Measurements from ENCODE around the gene EEF1AKMT3.

EEF1AKMT3 gene

DNA sequence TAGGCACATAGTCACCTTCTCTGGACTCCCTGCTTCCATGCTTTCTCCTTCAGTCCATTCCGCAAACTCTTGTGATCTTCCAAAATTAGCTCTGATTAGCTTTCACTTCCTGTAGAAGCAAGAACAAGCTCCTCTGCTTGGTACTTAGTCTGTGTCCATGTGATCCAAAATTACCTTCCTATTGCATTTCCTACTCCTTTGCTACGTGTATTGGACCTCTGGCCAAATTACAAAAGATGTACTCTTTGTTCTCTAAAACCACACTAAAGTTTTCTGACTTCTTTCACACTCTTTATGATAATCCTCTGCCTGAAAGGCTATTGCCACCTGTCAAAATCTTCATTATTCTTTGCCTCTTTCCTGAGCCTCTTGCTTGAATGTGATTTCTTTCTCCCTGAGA, 9.4 kb downstream of the EEF1AKMT3 start:
- Histone ChIP-seq H3K9ac (ENCODE audit: low read depth, low read length) (no peak overlapping the region), H3K4me1 (ENCODE audit: insufficient read depth, low read length) (no peaks in the 10 kb centered on the region), H3K4me3 (ENCODE audit: low read length) (no peak overlapping the region), H3K27ac (ENCODE audit: low read depth, low read length) (no peak overlapping the region), H3K36me3 (ENCODE audit: insufficient read depth, low read length) (peaks cover 27% of the 10 kb centered on the region), H3K9me3 (ENCODE audit: insufficient read depth, low read depth, low read length) (no peaks in the 10 kb centered on the region), H3K27me3 (ENCODE audit: insufficient read depth, low read length) (no peaks in the 10 kb centered on the region)
- WGBS: 74% methylated on average over 2 of the region's 2 CpGs

DNA sequence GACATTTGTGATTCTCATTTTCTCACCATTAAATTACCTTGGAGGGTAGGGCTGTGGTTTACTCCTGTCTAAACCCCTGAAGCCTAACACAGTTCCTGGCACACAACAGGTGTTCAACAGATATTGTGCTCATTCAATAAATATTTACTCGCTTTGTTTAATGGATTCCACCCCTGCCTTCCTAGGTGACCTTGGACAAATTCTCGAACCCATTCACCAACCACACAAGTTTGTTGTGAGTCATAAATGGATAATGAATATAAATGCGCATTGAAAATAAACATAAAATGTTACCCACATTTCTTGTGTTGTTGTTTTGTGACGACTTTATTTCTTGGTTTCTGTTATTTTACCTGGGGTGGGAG, 9.8 kb downstream of the EEF1AKMT3 start:
- WGBS: 18% methylated on average over 2 of the region's 4 CpGs
- Histone ChIP-seq H3K4me3 (ENCODE audit: low read length) (peak overlapping the region; percentile 99), H3K27ac (ENCODE audit: low read depth, low read length) (no peak overlapping the region), H3K27me3 (ENCODE audit: insufficient read depth, low read length) (no peaks in the 10 kb centered on the region), H3K9me3 (ENCODE audit: insufficient read depth, low read depth, low read length) (no peaks in the 10 kb centered on the region), H3K4me1 (ENCODE audit: insufficient read depth, low read length) (no peaks in the 10 kb centered on the region), H3K9ac (ENCODE audit: low read depth, low read length) (no peak overlapping the region), H3K36me3 (ENCODE audit: insufficient read depth, low read length) (peaks cover 31% of the 10 kb centered on the region)

GRCh38 chr12:57782608-57783465, 10.4 kb downstream of the EEF1AKMT3 start, which contains the start of gene TSFM:
TSFM (plus strand) TSS chr12:57782787; CDS start chr12:57782802, 15 bp downstream.
- 3% methylated on average over 45 of the region's 45 CpGs for WGBS
- Histone ChIP-seq H3K27ac (ENCODE audit: low read depth, low read length) (peak within 1 kb of the TSS; percentile 32; the same call in 1 of the 2 replicates), H3K9me3 (ENCODE audit: insufficient read depth, low read depth, low read length) (no peaks in the 10 kb centered on the region), H3K9ac (ENCODE audit: low read depth, low read length) (peak within 1 kb of the TSS; percentile 94), H3K4me3 (ENCODE audit: low read length) (peak within 1 kb of the TSS; percentile 99), H3K27me3 (ENCODE audit: insufficient read depth, low read length) (no peaks in the 10 kb centered on the region), H3K4me1 (ENCODE audit: insufficient read depth, low read length) (no peaks in the 10 kb centered on the region), H3K36me3 (ENCODE audit: insufficient read depth, low read length) (peaks cover 37% of the 10 kb centered on the region)

DNA sequence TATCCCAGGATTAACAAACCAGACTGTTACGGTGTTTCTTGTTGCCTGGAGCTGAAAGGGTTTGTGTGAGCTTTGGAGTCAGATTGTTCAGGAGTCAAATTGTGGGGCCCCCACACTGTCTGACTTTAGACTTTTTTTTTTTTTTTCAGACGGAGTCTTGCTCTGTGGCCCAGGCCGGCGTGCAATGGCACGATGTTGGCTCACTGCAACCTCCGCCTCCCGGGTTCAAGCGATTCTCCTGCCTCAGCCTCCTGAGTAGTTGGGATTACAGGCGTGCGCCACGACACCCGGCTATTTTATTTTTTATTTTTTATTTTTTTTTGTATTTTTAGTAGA, 11.0 kb downstream of the EEF1AKMT3 start:
- peak overlapping the region; percentile 94 for H3K9ac ChIP-seq (ENCODE audit: low read depth, low read length)
- peak overlapping the region; percentile 99 for H3K4me3 ChIP-seq (ENCODE audit: low read length)
- H3K9me3 ChIP-seq (ENCODE audit: insufficient read depth, low read depth, low read length): no peaks in the 10 kb centered on the region
- 92% methylated on average over 8 of the region's 12 CpGs for WGBS
- peaks cover 41% of the 10 kb centered on the region for H3K36me3 ChIP-seq (ENCODE audit: insufficient read depth, low read length)
- no peaks in the 10 kb centered on the region for H3K27me3 ChIP-seq (ENCODE audit: insufficient read depth, low read length)
- no peak overlapping the region for H3K27ac ChIP-seq (ENCODE audit: low read depth, low read length)
- H3K4me1 ChIP-seq (ENCODE audit: insufficient read depth, low read length): no peaks in the 10 kb centered on the region

DNA sequence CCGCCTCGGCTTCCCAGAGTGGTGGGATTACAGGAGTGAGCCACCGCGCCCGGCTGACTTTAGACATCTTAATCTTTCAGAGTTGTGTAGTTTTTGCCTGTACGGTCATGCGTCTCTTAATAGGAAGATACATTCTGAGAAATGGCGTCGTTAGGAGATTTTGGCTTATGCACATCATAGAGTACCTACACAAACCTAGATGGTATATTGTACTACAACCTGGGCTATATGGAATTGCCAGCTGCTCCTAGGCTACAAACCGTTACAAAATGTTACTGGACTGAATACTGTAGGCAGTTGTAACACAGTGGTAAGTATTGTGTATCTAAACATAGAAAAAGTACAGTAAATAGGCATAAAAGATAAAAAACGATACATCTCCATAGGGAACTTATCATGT, 11.4 kb downstream of the EEF1AKMT3 start:
- no peaks in the 10 kb centered on the region for H3K4me1 ChIP-seq (ENCODE audit: insufficient read depth, low read length)
- H3K27me3 ChIP-seq (ENCODE audit: insufficient read depth, low read length): no peaks in the 10 kb centered on the region
- 97% methylated on average over 11 of the region's 11 CpGs for WGBS
- H3K27ac ChIP-seq (ENCODE audit: low read depth, low read length): no peak overlapping the region
- peaks cover 45% of the 10 kb centered on the region for H3K36me3 ChIP-seq (ENCODE audit: insufficient read depth, low read length)
- 0 out of 2 replicates have a peak overlapping the region, but pooled peaks have one; percentile 21 for H3K4me3 ChIP-seq (ENCODE audit: low read length)
- H3K9ac ChIP-seq (ENCODE audit: low read depth, low read length): no peak overlapping the region
- no peaks in the 10 kb centered on the region for H3K9me3 ChIP-seq (ENCODE audit: insufficient read depth, low read depth, low read length)

DNA sequence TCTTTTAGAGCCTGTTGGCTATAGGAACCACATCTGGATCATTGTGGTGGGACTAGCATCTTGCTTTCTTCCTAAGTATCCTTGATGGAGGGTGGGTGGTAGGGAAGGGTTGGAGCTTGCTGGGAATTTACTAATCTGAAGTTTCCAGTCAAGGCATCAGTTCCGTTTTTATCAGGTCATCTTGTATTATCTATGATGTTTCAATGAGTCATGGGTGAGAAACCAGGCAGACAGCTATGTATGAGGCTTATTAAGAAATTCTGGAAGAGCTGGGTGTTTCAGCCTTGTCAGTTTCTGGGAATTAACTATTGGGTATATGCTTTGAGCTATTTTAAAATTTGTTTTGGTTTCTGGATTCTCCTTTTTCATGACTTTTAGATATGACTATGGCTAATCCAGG, 21.5 kb downstream of the EEF1AKMT3 start:
- Histone ChIP-seq H3K9ac (ENCODE audit: low read depth, low read length) (no peak overlapping the region), H3K4me3 (ENCODE audit: low read length) (no peak overlapping the region), H3K27me3 (ENCODE audit: insufficient read depth, low read length) (no peaks in the 10 kb centered on the region), H3K36me3 (ENCODE audit: insufficient read depth, low read length) (peaks cover 75% of the 10 kb centered on the region), H3K4me1 (ENCODE audit: insufficient read depth, low read length) (no peaks in the 10 kb centered on the region), H3K9me3 (ENCODE audit: insufficient read depth, low read depth, low read length) (no peaks in the 10 kb centered on the region), H3K27ac (ENCODE audit: low read depth, low read length) (no peak overlapping the region)
- 88% methylated on average over 1 of the region's 1 CpG for WGBS

GRCh38 chr12:57795354-57795753, 22.9 kb downstream of the EEF1AKMT3 start:
- Histone ChIP-seq H3K4me1 (ENCODE audit: insufficient read depth, low read length) (no peaks in the 10 kb centered on the region), H3K9ac (ENCODE audit: low read depth, low read length) (no peak overlapping the region), H3K4me3 (ENCODE audit: low read length) (no peak overlapping the region), H3K27ac (ENCODE audit: low read depth, low read length) (no peak overlapping the region), H3K36me3 (ENCODE audit: insufficient read depth, low read length) (peaks cover 63% of the 10 kb centered on the region), H3K9me3 (ENCODE audit: insufficient read depth, low read depth, low read length) (no peaks in the 10 kb centered on the region), H3K27me3 (ENCODE audit: insufficient read depth, low read length) (no peaks in the 10 kb centered on the region)
- 97% methylated on average over 4 of the region's 6 CpGs for WGBS

GRCh38 chr12:57796996-57797395, 24.6 kb downstream of the EEF1AKMT3 start:
- no peak overlapping the region for H3K27ac ChIP-seq (ENCODE audit: low read depth, low read length)
- WGBS: 100% methylated on average over 1 of the region's 1 CpG
- no peak overlapping the region for H3K4me3 ChIP-seq (ENCODE audit: low read length)
- H3K27me3 ChIP-seq (ENCODE audit: insufficient read depth, low read length): no peaks in the 10 kb centered on the region
- H3K4me1 ChIP-seq (ENCODE audit: insufficient read depth, low read length): no peaks in the 10 kb centered on the region
- H3K9ac ChIP-seq (ENCODE audit: low read depth, low read length): no peak overlapping the region
- H3K36me3 ChIP-seq (ENCODE audit: insufficient read depth, low read length): peaks cover 54% of the 10 kb centered on the region
- no peaks in the 10 kb centered on the region for H3K9me3 ChIP-seq (ENCODE audit: insufficient read depth, low read depth, low read length)

DNA sequence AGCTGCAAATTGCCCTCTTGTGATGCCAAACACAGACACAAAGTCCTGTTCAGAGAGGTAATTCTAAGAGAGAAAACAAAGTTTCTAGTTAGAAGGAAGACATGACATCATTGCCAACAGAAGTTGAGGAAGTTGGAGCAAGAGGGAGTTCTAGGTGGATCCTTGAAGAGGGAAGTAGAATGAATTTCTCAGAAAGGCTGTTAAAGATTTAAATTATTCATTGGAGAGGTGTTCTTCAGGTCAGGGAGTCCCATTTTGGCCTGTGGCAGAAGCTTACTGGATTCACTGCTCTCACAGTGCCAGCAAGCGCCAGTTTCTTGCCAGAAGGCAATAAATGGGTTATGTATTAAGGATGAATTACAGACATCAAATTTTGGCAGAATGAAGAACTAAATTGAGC, 25.5 kb downstream of the EEF1AKMT3 start:
- H3K27me3 ChIP-seq (ENCODE audit: insufficient read depth, low read length): no peaks in the 10 kb centered on the region
- H3K9me3 ChIP-seq (ENCODE audit: insufficient read depth, low read depth, low read length): no peaks in the 10 kb centered on the region
- H3K9ac ChIP-seq (ENCODE audit: low read depth, low read length): no peak overlapping the region
- no peak overlapping the region for H3K27ac ChIP-seq (ENCODE audit: low read depth, low read length)
- H3K4me1 ChIP-seq (ENCODE audit: insufficient read depth, low read length): no peaks in the 10 kb centered on the region
- 98% methylated on average over 1 of the region's 1 CpG for WGBS
- H3K4me3 ChIP-seq (ENCODE audit: low read length): no peak overlapping the region
- peaks cover 44% of the 10 kb centered on the region for H3K36me3 ChIP-seq (ENCODE audit: insufficient read depth, low read length)

GRCh38 chr12:57800965-57801364, 28.6 kb downstream of the EEF1AKMT3 start:
- Histone ChIP-seq H3K27ac (ENCODE audit: low read depth, low read length) (no peak overlapping the region), H3K9me3 (ENCODE audit: insufficient read depth, low read depth, low read length) (no peaks in the 10 kb centered on the region), H3K4me3 (ENCODE audit: low read length) (no peak overlapping the region), H3K9ac (ENCODE audit: low read depth, low read length) (no peak overlapping the region), H3K36me3 (ENCODE audit: insufficient read depth, low read length) (peaks cover 20% of the 10 kb centered on the region), H3K27me3 (ENCODE audit: insufficient read depth, low read length) (no peaks in the 10 kb centered on the region), H3K4me1 (ENCODE audit: insufficient read depth, low read length) (no peaks in the 10 kb centered on the region)
- 95% methylated on average over 3 of the region's 3 CpGs for WGBS

DNA sequence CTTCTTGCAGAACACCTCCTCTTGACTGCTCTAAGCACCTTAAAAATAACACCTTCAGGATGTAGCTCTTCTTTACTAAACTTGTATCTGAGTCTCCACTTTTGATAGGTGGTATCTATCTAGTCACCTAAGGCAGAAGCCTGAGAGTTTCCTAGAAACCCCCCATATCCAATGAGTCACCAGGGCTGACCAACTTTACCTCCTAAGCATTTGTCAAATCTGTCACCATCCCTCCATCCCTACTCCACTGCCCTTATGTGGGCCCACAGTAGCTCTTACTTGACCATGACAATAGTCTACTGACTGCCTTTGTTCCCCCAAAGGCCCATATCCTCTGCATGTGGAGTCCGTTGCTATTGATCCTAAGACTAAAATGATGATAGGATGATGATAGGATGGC, 30.2 kb downstream of the EEF1AKMT3 start:
- WGBS: 73% methylated on average over 1 of the region's 1 CpG
- Histone ChIP-seq H3K36me3 (ENCODE audit: insufficient read depth, low read length) (peaks cover 4% of the 10 kb centered on the region; the same call in 1 of the 2 replicates), H3K9me3 (ENCODE audit: insufficient read depth, low read depth, low read length) (no peaks in the 10 kb centered on the region), H3K27me3 (ENCODE audit: insufficient read depth, low read length) (no peaks in the 10 kb centered on the region), H3K4me3 (ENCODE audit: low read length) (no peak overlapping the region), H3K4me1 (ENCODE audit: insufficient read depth, low read length) (no peaks in the 10 kb centered on the region), H3K9ac (ENCODE audit: low read depth, low read length) (no peak overlapping the region), H3K27ac (ENCODE audit: low read depth, low read length) (no peak overlapping the region)
